Mesendoderm (in vitro differentiated cells): Measurements from ENCODE around the gene RIPOR1.
"Not testable (repeated sequence)": the region's sequence is repeated elsewhere in the genome, so short reads cannot be mapped to it uniquely, and the experiment has no call there.

Source experiments
- DNase-seq: peaks from one replicate; pipeline ENCODE4 v3.0.0; 2013
- H2AK5ac ChIP-seq: 2 replicates; pipeline ENCODE4 v1.6.1; 2013; ENCODE audit warnings: low read length, inconsistent platforms
- H2BK120ac ChIP-seq: 2 replicates; pipeline ENCODE4 v1.6.1; 2013; ENCODE audit warnings: low read depth, mild to moderate bottlenecking, low read length, moderate library complexity, mixed read lengths
- H2BK15ac ChIP-seq: replicated peaks from 2 replicates; pipeline ENCODE4 v1.6.1; 2013; ENCODE audit warnings: low read depth, mild to moderate bottlenecking, moderate library complexity
- H2BK5ac ChIP-seq: 2 replicates; pipeline ENCODE4 v1.6.1; 2013; ENCODE audit warnings: low read length, inconsistent platforms
- H3K18ac ChIP-seq: 2 replicates; pipeline ENCODE4 v1.6.1; 2013; ENCODE audit warnings: mild to moderate bottlenecking, low read length, mixed read lengths
- H3K23ac ChIP-seq: one replicate; pipeline ENCODE4 v1.6.1; 2013; ENCODE audit warnings: low read length
- H3K27ac ChIP-seq: 2 replicates; pipeline ENCODE4 v1.5.1; 2013; ENCODE audit warnings: low read depth, mild to moderate bottlenecking, inconsistent platforms, low read length, moderate library complexity
- H3K27me3 ChIP-seq: 2 replicates; pipeline ENCODE4 v1.6.1; 2013; ENCODE audit warnings: low read length, control low read depth, mild to moderate bottlenecking, inconsistent platforms; ENCODE audit not compliant: insufficient read depth, poor library complexity
- H3K36me3 ChIP-seq: 2 replicates; pipeline ENCODE4 v1.6.1; 2013; ENCODE audit warnings: low read length, inconsistent platforms; ENCODE audit not compliant: control insufficient read depth, insufficient read depth
- H3K4ac ChIP-seq: one replicate; pipeline ENCODE4 v1.6.1; 2013; ENCODE audit warnings: low read depth, mild to moderate bottlenecking, low read length, moderate library complexity
- H3K4me1 ChIP-seq: 2 replicates; pipeline ENCODE4 v1.6.1; 2013; ENCODE audit warnings: low read depth, low read length, inconsistent platforms; ENCODE audit not compliant: control insufficient read depth
- H3K4me2 ChIP-seq: 2 replicates; pipeline ENCODE4 v1.6.1; 2013; ENCODE audit warnings: low read length
- H3K4me3 ChIP-seq: 2 replicates; pipeline ENCODE4 v1.5.1; 2013; ENCODE audit warnings: mild to moderate bottlenecking, low read length
- H3K56ac ChIP-seq: one replicate; pipeline ENCODE4 v1.6.1; 2013; ENCODE audit warnings: low read length
- H3K79me1 ChIP-seq: 2 replicates; pipeline ENCODE4 v1.6.1; 2013; ENCODE audit warnings: low read length, inconsistent platforms
- H3K79me2 ChIP-seq: 2 replicates; pipeline ENCODE4 v1.6.1; 2013; ENCODE audit warnings: mild to moderate bottlenecking, low read length; ENCODE audit not compliant: control insufficient read depth, insufficient read depth
- H3K9ac ChIP-seq: 2 replicates; pipeline ENCODE4 v1.6.1; 2013; ENCODE audit warnings: low read length, inconsistent platforms
- H4K5ac ChIP-seq: one replicate; pipeline ENCODE4 v1.6.1; 2013; ENCODE audit warnings: low read length
- H4K8ac ChIP-seq: one replicate; pipeline ENCODE4 v1.6.1; 2013; ENCODE audit warnings: low read depth, mild to moderate bottlenecking, control low read depth, low read length, moderate library complexity
- WGBS: extraction: QIAGEN DNeasy Blood & Tissue Kit; methylation state at CpG from one replicate; pipeline ENCODE4 v1.1.7; 2013; ENCODE audit warnings: low lambda C conversion rate, missing lambda C conversion rate; ENCODE audit not compliant: insufficient coverage; ENCODE audit errors: extremely low coverage; 5-methylcytosine and 5-hydroxymethylcytosine counted together

RIPOR1 gene

DNA sequence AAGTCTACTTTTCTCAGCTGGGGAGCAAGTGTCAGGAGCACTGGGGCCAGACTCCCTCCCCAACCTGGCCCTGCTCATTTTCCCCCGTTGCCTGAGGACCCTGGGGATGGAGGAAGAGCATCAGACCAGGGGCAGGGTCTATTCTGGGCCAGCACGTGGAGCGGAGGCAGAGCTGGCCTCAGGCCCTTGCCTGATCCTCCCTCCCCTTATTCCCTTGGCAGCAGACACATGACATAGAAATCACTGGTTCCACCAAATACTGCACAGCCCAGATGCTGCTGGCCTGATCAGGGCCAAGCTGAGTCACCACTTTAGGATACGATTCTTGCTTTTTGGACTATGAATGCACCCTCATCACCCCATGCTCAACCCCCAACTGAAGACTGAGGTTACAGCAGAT lies 29.5 kb upstream of the RIPOR1 start:
- H3K18ac ChIP-seq: no peak overlapping the region
- H2BK15ac ChIP-seq: no peak overlapping the region
- no peak overlapping the region for H2BK120ac ChIP-seq
- no peaks in the 10 kb centered on the region for H3K79me2 ChIP-seq
- H3K23ac ChIP-seq: no peak overlapping the region
- H3K56ac ChIP-seq: no peak overlapping the region
- no peak overlapping the region for H3K4me2 ChIP-seq
- DNase-seq: no peak
- no peaks in the 10 kb centered on the region for H3K79me1 ChIP-seq
- H4K5ac ChIP-seq: no peak overlapping the region
- no peaks in the 10 kb centered on the region for H3K36me3 ChIP-seq
- H3K4me1 ChIP-seq: no peaks in the 10 kb centered on the region
- no CpG with 5 or more reads among the region's 4 CpGs for WGBS
- no peak overlapping the region for H4K8ac ChIP-seq
- no peak overlapping the region for H2BK5ac ChIP-seq
- no peaks in the 10 kb centered on the region for H3K27me3 ChIP-seq
- no peak overlapping the region for H3K4ac ChIP-seq
- no peak overlapping the region for H3K9ac ChIP-seq
- no peak overlapping the region for H2AK5ac ChIP-seq
- H3K4me3 ChIP-seq: no peak overlapping the region
- no peak overlapping the region for H3K27ac ChIP-seq

DNA sequence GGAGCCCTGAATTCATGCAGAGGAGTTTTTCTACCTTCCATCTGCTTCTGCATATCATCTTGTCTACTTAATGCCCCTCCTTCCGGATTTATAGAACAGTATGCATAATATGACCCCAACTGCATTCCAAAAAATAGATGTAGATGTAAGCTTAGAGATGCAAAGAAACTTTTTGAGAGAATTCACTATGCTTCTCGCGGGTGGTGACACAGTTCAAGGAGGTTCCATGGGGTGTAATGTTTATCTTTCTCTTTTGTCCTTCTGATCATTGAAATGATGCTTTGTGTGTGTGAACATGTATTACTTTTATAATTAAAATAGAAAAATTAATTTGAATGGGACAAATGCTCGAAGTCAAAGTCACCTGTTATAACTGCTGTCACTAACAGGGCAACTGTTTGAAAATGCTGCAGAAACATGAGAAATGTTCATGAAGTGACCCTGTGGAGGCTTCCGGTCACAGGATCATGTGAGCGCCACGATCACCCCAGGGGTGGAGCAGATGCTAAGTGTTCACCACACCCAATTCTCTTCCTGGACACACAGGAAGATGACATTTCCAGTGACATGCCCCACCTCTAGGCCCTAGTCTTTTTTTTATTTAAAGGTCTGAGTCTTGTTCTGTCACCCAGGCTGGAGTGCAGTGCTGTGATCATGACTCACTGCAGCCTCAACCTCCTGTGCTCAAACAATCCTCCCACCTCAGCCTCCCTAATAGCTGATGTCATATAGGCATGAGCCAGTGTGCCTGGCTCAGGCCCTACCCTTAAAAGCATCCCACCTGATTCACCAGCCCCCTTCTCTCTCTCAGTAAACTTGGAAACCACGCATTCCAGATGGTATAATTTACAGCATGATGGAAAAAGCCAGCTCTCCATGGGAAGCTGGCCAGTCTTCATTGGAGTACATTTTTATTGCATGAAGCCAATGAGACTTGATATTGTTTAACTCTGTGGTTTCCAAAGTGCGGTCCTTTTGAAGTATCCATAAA lies 24.3 kb upstream of the RIPOR1 start:
- Histone ChIP-seq H4K5ac (no peak overlapping the region), H3K23ac (no peak overlapping the region), H3K27ac (no peak overlapping the region), H3K36me3 (no peaks in the 10 kb centered on the region), H2BK15ac (no peak overlapping the region), H3K27me3 (no peaks in the 10 kb centered on the region), H3K9ac (no peak overlapping the region), H3K79me1 (no peaks in the 10 kb centered on the region), H2BK120ac (no peak overlapping the region), H4K8ac (no peak overlapping the region), H3K4me2 (no peak overlapping the region), H2AK5ac (no peak overlapping the region), H3K18ac (no peak overlapping the region), H3K79me2 (no peaks in the 10 kb centered on the region), H3K4me3 (no peak overlapping the region), H3K4ac (no peak overlapping the region), H3K4me1 (no peaks in the 10 kb centered on the region), H3K56ac (no peak overlapping the region), H2BK5ac (no peak overlapping the region)
- WGBS: no CpG with 5 or more reads among the region's 9 CpGs
- no peak for DNase-seq

DNA sequence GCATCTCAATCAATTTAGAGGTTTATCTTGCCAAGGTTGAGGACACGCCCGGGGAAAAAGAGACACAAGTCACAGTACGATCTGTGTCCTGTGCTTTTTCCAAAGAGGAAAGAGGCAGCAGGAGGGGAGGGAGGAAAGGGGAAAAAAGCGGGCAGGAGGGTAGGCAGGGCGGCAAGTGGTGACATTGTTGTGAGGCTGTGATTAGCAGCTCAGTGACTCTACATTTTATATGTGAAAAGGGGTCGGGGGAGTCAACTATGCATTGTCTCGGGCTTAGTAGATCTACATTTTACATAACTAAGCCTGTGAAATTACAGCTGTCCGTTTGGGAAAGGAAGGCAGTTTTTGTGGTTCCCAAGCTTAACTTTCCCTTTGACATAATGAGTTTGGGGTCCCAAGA lies 22.2 kb upstream of the RIPOR1 start:
- Histone ChIP-seq H3K27me3 (no peaks in the 10 kb centered on the region), H3K27ac (no peak overlapping the region)

DNA sequence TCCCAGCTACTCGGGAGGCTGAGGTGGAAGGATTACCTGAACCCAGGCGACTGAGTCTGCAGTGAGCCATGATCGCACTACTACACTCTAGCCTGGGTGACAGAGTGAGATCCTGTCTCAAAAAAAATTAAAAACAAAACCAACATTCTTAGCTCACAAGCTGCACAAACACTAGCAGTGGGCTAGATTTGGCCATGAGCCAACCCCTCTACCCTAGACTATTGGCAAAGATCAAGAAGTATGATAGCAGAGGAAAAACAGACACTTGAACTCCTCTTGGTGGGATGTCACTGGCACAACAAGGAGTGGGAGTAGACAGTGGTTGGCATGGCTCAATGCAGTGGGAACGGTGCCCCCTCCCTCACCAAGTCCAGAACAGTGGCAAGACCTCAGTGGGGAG lies 19.6 kb upstream of the RIPOR1 start:
- Histone ChIP-seq H3K36me3 (no peaks in the 10 kb centered on the region), H3K18ac (no peak overlapping the region), H2BK15ac (no peak overlapping the region), H4K8ac (no peak overlapping the region), H3K9ac (no peak overlapping the region), H3K4ac (no peak overlapping the region), H3K4me1 (no peaks in the 10 kb centered on the region), H2BK120ac (no peak overlapping the region), H3K4me2 (no peak overlapping the region), H3K4me3 (no peak overlapping the region), H3K56ac (no peak overlapping the region), H3K23ac (no peak overlapping the region), H3K27ac (no peak overlapping the region), H3K79me1 (no peaks in the 10 kb centered on the region), H3K27me3 (no peaks in the 10 kb centered on the region), H4K5ac (no peak overlapping the region), H2AK5ac (no peak overlapping the region), H3K79me2 (no peaks in the 10 kb centered on the region), H2BK5ac (no peak overlapping the region)
- WGBS: no CpG with 5 or more reads among the region's 4 CpGs
- no peak for DNase-seq

More for the DNA sequence above, 22.2 kb upstream of the RIPOR1 start:
- H3K4me3 ChIP-seq: no peak overlapping the region
- no peaks in the 10 kb centered on the region for H3K79me2 ChIP-seq
- H2BK5ac ChIP-seq: no peak overlapping the region
- no peak overlapping the region for H2BK15ac ChIP-seq
- no peak overlapping the region for H2BK120ac ChIP-seq
- H3K79me1 ChIP-seq: no peaks in the 10 kb centered on the region
- H3K36me3 ChIP-seq: no peaks in the 10 kb centered on the region
- H3K4me1 ChIP-seq: no peaks in the 10 kb centered on the region
- no peak overlapping the region for H4K8ac ChIP-seq
- no peak overlapping the region for H4K5ac ChIP-seq
- DNase-seq: no peak
- H3K56ac ChIP-seq: no peak overlapping the region
- no peak overlapping the region for H3K18ac ChIP-seq
- WGBS: no CpG with 5 or more reads among the region's 8 CpGs
- H3K9ac ChIP-seq: no peak overlapping the region
- no peak overlapping the region for H3K4me2 ChIP-seq
- no peak overlapping the region for H3K4ac ChIP-seq
- H3K23ac ChIP-seq: no peak overlapping the region
- no peak overlapping the region for H2AK5ac ChIP-seq

DNA sequence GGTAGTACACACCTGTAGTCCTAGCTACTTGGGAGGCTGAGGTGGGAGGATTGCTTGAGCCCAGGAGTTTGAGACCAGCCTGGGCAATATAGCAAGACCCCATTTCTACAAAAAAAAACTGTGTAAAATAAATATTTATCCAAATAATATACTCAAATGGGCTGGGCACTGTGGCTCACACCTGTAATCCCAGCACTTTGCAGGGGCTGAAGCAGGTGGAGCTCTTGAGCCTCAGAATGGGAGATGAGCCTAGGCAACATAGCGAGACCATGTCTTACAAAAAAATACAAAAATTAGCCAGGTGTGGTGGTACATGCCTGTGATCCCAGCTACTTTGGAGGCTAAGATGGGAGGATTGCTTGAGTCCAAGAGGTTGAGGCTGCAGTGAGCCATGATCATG lies 14.7 kb upstream of the RIPOR1 start:
- H2BK120ac ChIP-seq, H3K79me1 ChIP-seq, H3K79me2 ChIP-seq, H2AK5ac ChIP-seq, H3K4me1 ChIP-seq, H3K4me2 ChIP-seq, H3K27me3 ChIP-seq, H3K27ac ChIP-seq, H3K4ac ChIP-seq, H3K18ac ChIP-seq, H3K4me3 ChIP-seq, H2BK5ac ChIP-seq, H2BK15ac ChIP-seq, H4K8ac ChIP-seq, H3K36me3 ChIP-seq, DNase-seq, H3K56ac ChIP-seq, H3K23ac ChIP-seq, H3K9ac ChIP-seq, H4K5ac ChIP-seq: not testable (repeated sequence)
- WGBS: no CpG with 5 or more reads among the region's 1 CpG
